Globus pallidus (tissue), 1 donor: Measurements from ENCODE around the gene DNAH11.
A peak's percentile ranks its signal among the peaks of the same experiment; 100 is the strongest.
"Not testable (repeated sequence)": the region's sequence is repeated elsewhere in the genome, so short reads cannot be mapped to it uniquely, and the experiment has no call there.

ENCODE experiments used
- DNase-seq: peaks from one replicate; pipeline ENCODE4 v3.0.0-alpha.2; 2015; ENCODE audit warnings: low spot score

DNAH11 gene

DNA sequence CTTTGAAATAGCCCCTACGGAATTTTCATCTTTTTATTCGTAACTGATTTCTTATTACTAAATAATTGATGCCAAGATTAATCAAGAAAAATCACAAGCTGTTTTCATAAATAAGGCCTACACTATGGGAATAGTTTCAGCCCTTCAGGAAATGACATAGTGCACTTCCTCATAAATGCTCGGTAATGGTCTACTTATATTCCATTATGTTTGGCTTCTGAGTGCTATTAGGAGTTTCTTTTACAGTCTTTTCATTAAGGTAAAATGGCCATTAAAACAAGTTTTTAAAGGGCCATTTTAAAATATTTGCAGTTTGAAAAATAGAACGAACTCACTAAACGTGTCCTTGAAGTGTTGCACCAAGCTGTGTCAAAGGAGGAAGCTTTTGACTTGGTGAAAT is 174.5 kb downstream of the DNAH11 start:
- no peak for DNase-seq

DNA sequence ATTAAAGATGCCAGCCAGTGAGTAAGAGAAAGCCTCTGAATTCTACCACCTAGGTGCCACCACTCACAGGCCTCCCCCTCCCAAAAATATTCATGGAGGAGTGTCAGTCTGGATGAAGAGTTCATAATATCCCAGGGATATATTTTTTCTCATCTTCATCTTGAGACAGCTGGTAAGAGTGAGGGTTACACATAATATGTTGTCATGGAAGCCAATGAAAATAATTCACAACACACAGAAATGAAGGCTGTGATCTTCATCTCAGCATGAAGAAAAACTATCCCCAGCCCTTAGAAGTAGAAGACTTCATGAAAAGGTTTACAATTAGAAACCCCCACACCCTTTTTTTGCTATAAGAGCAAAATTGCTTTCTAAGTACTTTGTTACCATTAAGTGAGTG is 175.6 kb downstream of the DNAH11 start:
- no peak for DNase-seq

DNA sequence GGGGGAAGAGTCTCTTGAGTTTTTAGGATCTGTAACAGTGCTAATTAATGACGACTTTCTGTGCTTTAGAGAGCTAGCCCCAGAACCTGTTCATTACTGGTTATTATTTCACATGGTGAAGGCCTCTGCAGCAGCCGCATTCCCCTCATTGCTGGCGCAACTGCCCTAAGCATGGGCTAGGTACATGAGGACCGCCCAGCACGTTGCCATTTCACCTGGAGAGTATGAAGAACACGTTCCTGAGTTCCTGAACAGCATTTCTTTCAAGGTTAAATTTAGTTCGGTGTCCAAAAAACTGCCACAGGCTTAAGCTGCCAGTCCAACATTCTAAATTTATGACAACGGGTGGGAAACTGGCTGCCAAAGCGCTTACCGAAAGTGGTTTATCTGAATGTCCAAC is 177.0 kb downstream of the DNAH11 start:
- DNase-seq, result no peak

DNA sequence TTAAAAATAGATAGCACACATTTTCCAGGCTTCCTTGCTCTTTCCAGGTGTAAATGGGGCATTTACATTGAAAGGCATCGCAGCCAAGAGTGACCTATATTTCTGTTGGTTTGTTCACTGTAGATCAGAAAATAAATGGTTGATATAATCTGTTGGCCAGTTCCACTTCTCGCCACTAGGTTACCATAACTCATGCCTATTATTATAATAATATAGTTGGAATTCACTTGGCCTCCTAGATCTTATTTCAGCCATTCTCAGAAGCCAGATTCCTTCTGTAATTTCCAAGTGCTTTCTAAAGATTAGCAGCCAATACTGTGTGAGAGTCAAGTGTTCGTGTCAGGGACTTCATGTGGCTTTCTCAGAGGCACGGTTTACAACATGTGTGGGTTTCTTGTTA is 179.5 kb downstream of the DNAH11 start:
- DNase-seq, result no peak

DNA sequence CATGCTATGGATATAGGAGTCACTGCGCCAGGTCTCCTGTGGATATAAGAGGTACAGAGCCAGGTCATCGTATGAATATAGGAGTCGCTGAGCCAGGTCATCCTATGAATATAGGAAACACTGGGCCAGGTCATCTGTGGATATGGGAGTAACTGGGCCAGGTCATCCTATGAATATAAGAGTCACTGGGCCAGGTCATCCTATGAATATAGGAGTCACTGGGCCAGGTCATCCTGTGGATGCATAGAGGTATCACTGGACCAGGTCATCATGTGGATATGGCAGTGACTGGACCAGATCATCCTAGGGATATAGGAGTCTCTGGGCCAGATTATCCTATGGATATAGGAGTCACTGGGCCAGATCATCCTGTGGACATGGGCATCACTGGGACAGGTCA is 181.7 kb downstream of the DNAH11 start:
- no peak for DNase-seq

DNA sequence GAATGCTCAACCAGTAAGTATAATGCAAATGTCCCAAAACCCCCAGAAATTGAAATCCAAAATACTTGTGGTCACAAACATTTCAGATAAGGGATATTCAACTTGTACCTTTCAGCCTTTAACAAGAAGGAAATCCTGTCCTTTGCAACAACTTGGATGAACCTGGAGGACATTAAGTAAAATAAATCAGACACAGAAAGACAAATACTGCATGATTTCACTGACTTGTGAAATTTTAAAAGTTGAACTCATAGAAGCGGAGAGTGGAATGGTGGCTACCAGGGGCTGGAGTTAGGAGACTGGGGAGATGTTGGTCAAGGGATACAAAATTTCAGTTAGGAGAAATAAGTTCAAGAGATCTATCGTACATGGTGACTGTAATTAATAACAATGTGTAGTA is 187.6 kb downstream of the DNAH11 start:
- DNase-seq, result no peak

DNA sequence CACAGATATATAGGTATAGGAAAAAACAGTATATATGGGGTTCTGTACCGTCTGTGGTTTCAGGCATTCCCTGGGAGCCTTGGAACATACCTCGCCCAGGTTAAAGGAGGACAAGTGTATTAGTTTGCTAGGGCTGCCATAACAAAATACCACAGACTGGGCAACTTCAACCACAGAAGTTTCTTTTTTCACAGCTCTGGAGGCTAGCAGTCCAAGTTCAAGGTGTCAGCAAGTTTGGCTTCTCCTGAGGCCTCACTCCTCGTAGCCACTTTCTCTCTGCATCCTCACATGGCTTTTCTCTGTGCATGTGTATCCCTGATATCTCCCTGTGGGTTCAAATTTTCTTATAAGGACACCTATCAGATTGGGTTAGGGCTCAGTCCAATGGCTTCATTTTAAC is 189.1 kb downstream of the DNAH11 start:
- no peak for DNase-seq

DNA sequence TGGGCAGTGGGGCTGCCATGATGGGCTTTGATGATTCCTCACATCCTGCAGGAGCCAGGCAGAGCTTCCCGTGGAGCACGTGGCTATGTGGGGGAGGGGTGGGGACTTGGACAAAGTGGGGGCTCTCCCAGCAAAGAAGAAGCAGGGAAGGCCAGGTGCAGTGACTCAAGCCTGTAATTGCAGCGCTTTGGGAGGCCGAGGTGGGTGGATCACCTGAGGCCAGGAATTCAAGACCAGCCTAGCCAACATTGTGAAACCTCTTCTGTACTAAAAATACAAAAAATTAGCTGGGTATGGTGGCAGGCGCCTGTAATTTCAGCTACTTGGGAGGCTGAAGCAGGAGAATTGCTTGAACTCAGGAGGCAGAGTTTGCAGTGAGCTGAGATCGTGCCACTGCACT is 190.1 kb downstream of the DNAH11 start:
- not testable (repeated sequence) for DNase-seq

DNA sequence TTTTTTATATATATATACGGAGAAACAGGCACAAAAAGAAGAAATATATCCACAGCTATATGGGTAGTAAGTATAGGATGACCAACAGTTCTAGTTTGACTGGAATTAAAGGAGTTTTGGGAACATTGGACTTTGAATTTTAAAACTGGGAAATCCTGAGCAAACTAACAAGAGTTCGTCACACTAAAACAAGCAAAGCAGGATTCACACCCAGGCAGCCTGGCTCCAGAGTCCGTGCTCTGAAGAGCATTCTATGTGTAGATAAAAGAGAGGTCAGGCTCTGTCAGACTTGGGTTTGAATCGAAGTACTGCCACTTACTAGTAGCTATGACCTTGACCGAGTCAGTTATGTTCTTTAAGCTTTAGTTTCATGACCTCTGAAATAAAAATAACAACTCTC is 191.0 kb downstream of the DNAH11 start:
- no peak for DNase-seq

DNA sequence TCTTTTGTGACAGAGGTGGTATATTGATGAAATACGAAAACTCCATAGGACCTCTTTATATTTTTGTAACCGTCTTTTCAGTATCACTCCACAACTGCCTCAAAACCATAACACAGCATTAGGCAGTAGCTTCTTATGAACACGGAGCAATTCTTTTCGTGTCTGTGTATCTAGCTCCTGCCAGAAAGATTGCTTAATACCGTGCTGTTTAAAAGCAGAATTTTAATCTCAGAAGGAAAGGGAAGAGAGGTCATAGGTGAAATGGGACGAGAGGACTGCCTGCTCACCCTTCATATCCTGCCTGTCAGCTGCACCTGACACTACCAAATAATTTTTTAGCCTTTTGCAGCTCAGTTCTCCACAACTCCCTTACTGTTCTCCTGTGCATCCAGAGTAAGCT is 200.7 kb downstream of the DNAH11 start:
- DNase-seq, result no peak

DNA sequence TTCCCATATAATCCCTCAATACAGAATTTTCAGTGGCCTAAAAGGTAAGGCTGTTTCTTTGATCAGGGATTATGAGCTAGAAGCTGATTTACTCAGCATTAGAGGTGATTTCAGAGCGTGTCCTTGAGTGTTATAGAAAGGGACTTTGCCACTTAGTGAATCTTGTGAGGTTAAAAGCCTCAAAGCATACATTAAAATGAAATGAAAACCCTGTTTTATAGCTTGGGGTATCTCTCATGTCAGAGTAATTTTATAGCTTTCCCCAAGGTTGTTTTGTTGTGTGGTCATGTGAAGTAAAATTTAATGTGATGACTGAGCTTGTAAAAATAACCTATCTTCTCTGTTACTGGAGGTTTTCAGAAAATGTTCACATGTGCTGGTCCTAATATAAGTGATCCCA is 204.1 kb downstream of the DNAH11 start:
- DNase-seq, result no peak

DNA sequence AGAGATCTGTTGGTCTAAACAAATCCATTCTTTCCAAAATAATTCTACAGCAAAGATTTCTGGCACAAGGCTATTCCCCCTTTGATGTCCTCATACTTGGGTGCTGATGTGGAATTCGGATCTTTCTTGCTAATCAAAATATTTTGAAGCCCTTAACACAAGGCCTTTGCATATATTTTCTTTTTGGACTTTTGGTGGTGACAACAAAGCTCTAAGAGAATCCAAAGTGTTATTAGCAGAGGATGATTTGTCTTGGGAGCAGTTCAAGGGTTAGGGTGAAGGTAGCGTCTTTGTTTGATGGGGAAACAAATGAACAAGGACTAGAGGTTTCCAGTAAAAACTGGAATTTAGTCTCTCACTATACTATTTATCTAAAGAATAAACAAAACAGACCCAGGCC is 205.0 kb downstream of the DNAH11 start:
- DNase-seq, result no peak

DNA sequence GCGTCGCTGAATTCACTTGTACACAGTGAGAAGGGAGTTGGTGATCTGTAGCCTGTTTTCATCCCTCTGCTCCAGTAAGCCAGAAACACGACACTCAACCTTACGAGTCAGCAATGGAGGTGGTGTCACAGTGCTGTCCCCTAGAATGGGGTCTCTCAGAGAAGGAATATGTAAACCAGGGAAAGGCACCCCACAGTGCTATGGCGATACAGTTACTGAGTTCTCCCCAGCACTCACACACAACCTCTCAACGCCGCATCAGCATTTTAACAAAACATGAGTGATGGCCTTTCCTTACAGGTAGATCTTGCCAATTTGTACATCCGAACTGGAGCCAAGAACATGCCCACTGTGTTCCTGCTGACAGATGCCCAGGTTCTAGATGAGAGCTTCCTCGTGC is 206.5 kb downstream of the DNAH11 start:
- no peak for DNase-seq

DNA sequence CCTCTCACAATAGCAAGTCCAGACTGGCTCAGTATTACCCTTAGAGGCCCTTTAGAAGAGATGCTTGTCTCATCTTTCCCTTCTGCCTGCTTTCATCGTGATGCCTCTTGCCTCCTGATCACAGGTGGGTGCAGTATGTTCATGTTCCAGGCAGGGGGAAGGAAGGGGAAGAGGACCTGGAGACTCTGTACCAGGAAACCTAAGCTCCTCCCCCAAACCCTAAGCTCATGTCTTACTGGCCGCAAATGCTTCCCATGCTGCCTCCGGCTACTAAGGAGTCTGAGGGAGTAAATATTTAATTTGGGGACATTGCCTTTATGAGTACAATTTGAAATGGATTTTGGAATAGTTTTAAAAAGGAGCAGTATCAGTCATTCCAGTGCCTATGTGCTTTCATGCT is 210.2 kb downstream of the DNAH11 start:
- DNase-seq, result no peak

DNA sequence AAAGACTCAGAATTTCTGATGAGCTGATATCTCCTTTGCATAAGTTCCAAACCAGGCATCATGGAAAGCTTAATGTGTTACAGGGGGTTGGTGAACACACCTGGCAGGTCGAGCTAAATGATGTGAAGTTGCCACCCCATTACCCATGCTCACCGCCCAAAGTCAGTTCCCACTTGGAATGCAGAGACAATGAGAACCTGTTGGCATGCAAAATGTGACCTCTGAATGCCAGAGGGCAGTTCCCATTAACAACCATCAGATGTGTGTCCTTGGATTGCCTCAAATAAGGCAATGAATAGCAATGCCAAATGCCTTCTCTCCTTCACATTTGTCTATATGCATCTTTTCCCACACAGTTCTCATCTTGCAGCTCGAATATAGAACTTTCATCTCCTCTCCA is 212.1 kb downstream of the DNAH11 start:
- DNase-seq, result no peak

DNA sequence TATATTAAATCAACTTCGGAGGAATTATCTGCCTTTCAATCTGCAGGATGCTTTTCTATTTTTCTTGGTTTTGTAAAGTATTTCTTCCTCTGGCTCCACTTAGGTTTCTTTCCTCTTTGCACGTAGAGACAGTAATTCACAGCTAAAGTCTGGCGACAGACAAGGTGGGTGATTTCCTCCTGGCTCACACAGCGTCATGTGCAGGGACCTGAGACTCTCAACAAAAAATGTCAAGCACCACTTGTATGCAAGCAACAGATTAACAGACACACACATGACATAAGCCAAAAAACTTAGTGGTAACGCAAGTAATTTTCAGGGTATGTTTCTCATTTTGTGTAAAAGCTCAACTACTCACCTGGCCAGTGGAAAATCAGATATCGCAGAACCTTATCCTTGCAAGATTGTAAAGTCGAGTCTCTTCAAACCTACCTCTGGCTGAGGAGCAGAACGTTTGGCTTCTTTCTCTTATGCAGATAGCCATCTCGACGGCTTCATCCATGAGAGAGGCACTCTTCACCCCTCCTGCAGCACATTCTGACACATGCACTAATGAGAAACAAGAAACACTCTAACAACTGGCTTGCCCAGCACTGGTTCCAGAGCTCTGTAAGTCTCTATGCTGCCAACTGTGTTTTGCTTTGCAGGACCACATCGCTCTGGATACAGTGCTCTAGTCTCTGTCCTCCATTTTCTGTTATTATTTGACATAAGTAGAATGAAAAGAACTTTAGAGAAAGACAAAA is 214.9 kb downstream of the DNAH11 start:
- DNase-seq, result no peak

DNA sequence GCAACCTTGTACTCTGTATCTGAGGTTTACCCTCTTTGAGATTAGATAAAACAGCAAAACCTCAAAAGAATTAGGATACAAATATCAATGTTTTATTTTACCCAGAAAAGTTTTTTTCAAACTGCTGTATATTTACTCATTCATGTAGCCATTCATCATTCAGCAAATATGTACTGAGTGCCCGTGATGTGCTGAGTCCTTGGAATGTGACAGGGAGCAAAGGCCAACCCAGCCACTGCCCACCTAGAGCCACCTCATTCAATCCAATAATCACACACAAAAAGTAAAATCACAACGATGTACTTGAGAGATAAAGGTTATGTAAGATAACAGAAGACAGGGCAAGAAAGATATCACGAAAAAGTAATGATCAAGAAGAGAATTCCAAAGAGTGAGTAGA is 215.4 kb downstream of the DNAH11 start:
- no peak for DNase-seq

DNA sequence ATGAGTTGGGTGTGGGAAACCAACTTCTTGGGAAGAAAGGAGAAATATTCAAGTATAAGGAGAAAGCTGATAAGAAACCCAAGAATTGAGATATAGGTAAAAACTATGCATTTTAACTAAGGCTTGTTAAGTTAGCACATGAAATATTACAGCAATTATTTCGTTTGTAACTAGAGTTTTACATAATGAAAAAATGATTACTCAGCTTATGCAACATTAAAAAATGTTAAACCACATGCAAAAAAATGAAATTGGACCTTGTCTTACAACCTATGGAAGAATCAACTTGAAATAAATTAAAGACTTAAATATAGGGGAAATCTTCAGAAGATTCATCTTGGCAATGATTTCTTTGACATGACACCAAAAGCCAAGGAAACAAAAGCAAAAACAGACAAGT is 219.6 kb downstream of the DNAH11 start:
- no peak for DNase-seq

DNA sequence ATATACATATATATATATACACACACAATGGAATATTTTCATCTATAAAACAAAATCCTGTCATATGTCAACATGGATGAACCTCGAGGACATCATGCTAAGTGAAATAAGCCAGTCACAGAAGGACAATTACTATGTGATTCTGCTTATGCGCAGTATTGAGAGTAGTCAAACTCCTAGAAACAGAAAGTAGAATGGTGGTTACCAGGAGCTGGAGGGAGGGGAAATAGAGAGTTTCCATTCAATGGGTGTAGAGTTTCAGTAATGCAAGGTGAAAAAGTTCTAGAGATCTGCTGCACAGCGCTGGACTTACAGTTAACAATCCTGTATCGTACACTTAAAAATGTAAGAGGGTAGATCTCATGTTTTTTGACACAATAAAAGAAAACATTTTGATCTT is 221.0 kb downstream of the DNAH11 start:
- DNase-seq, result no peak

DNA sequence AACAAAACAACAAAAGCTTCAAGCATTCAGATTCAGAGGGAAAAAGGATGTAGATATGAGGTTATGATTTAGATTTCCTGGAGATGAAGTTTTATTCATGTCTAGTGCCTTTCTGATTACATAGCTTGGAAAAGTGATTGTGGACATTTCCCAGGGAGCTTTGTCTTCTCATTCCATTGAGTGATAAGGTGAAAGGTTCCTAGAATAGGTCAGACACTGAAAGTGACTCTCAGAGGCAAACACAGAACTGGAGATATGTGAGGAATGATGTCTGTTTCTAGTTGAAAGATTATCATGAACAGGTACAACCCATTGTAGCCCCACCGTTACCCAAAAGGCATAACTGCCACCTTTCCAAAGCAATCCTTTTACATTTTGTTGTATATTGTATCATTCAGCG is 223.4 kb downstream of the DNAH11 start:
- no peak for DNase-seq

DNA sequence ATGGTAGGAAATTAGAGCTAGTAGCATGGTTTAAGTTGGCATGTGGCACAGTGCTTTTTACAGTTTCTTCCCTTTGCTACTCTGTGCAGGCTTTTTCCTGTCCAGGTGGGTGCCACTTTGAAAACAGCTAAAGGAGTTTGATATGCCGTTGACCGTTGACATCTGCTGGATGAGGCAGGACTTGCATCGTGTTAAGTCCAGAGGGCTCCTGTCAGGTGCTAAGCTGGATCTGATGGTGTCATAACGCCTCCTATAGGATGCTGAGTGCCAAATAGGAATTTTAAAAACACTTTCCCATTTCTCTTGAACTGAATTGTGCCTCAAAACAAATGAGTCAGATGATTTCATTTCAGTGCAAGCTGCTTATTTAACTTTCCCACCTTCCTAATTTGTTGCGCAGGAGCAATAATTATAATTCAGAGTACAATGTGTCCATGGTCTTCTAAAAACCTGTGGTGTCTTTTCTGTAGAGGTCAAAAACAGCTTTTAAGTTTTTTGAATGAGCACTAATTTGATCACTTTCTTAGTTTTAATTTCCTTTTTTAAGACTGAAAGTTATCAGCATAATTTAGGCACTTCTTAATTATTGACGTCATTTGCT is 224.6 kb downstream of the DNAH11 start:
- peak; percentile 66 for DNase-seq

DNA sequence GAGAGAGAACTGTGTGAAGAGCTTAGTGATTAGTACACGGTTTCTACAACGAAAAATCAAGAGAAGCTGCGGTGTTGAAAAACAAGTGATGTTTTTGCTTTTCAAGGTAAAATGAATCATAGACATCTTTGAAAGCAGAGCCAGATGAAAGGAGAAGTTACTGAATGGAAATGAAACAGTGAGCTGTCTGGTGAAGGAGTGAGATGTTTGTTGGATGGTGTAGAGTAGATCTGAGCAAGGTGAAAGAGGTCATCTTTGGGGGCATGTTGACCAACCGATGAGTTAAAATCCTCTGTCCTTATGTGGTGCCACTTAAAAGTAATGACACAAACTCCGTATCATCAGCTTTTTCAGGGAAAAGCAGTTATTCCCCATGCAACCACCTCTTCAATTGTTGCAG is 225.4 kb downstream of the DNAH11 start:
- no peak for DNase-seq

DNA sequence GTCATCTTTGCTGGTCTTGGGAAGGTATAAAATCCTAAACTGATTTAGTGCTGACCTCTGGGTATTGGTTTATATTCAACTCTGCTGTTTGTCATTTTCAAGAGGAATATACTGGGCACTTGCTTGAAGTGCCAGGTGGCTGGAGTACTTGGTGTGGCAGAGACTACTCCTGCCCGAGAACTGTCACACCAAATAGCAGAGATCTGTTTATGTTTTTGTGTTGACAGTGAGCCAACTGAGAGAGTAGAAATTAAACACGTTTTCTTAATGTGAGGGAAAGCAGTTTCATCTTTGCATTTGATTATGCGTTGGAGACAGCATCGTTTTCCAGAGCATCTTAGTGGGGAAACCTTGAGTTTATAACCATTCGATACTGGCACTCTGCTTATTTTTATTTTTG is 228.4 kb downstream of the DNAH11 start:
- DNase-seq, result peak; percentile 24

DNA sequence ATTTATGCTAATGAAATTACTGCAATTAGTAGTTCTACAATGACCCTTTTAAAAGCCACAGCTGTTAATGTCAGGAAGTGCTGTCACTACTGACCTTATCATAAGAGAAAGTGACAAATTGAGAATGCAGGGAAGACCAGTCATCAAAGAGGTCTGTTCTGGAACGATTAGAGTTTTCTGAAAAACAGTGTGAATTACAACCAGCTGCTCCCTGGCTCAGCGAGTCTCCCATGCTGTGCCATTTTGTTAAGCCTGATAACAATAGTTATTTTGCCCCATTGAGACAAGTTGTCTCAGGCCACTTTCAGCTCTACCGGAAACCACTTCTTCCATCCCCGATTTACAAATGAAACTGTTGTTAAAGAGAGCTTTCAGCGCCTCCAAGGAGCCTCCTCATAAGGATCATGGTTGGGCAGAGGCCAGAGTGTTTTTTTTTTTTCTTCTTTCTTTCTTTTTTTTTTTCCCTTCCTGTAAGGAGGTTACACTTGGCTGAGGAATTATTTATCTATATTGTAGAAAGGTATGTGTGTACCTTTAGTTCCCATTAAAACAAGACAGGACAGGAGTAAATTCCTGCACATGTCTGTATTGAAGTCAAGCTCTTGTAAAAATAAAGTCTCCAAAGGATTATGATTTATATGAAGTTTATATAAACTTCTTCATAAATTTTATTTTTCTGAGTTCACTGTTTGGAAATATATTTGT is 229.2 kb downstream of the DNAH11 start:
- DNase-seq, result peak; percentile 60
